Cardiac atrium fibroblast (primary cell): ENCODE results near the gene CA12. TPM values are rescaled to one million over a fixed set of nuclear protein-coding genes. Genes with fewer than 3 reads are reported as not detected.

Source experiments
- total RNA-seq: library from RNA; depleted of rRNA; stranded (reverse); fragments of >200 nt; gene quantifications from 2 replicates; pipeline ENCODE4 v1.2.3, GENCODE V29; 2015

CA12 gene
- total RNA-seq = 64.3 and 163 TPM in 2 replicates

DNA sequence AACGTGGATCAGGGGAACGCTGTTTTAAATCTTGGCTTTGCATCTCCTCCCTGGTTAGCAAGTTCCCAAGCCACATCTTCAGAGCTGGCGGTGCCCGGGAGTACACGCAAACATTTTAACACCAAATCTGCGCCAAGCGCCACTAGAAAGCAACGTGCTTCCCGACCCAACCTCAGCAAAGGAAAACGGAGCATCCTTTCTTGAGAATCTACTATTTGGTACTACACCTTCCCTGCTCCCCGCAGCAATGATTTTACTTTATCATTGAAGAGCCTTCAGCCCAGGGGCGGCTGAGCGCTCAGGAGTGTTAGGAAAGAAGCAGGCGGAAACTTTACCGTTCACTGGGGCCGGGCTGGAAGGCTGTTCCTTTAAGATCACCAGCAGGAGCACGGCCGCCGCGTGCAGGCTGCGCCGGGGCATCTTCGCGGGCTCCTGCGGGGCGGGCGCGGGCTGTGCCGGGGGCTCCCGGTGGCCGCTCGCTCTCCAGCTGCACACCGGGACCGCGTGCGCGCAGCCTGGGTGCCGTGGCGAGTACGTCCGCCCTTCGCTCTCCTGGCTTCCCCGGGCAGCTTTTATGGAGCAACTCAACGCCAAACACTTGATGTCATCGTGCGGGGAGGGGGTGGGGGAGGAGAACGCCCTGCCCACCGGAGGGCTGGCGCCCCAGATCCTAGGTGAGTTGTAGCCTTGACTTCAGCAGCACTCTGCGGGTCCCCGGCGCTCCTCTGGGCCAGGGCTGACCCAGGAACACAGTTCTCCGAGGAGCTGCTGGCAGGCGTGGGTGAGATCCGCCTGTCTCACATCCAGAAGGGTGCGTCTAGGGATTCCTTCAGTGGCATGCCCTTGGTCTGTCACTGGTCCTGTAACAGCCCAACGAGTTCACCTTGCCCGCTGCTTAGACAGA lies at the start of gene CA12:
CA12 (minus strand) TSS at position 546 of the 904 bp plus-strand sequence; CDS start at position 420, 126 bp downstream.

DNA sequence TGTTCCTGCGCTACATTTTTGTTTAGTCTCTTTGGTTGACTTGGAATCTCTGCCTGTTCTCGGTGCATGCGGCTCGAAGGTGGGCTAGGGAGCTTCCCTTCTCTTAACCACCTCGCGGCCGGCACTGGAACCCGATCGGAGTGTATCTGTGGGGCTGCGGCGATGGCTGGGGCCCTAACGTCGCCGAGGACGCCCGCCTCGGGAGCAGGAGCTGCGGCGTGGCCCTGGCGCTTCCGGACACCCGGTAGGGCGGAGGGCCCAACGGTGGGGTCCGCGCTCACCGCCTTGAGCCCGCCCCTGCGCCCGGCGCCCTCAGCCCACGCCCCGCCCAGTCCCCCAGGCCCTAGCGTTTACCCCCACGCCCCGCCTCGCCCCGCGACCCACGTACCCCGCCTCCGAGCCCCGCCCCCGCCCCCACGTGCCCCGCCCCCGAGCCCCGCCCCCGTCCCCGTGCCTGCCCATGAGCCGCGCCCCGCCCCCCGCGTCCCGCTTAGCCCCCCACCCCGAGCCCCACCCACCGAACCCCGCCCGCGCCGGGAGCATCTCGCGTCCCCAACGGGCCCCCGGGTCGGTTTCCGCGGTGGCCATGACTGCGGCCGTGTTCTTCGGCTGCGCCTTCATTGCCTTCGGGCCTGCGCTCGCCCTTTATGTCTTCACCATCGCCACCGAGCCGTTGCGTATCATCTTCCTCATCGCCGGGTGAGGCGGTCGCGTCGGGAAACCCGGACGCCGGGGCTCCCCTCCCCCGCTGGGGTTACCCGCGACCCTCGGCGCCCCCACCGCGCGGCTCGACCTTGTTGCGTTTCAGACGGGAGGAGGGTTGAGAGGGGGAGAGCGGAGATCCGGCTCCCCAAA lies 104.4 kb downstream of the CA12 start, which contains the start of gene APH1B:
APH1B (plus strand) TSS at position 568 of the 855 bp plus-strand sequence; CDS start at position 587, 19 bp downstream.

Other genes with a start within 250 kb of the CA12 start
- gene RPS27L, start 224.4 kb downstream of the CA12 start, total RNA-seq = 101 and 203 TPM in 2 replicates
- 68.4 and 81.0 TPM in 2 replicates for gene RAB8B, start 192.2 kb downstream of the CA12 start, total RNA-seq
- 20.6 and 30.1 TPM in 2 replicates for gene APH1B, start 104.2 kb downstream of the CA12 start, total RNA-seq
- 16.6 and 26.7 TPM in 2 replicates for gene USP3, start 122.7 kb upstream of the CA12 start, total RNA-seq
- 1.5 TPM in 1 of 2 replicates, not detected in the other for gene FBXL22, start 215.5 kb upstream of the CA12 start, total RNA-seq